Activated CD4-positive, CD25-positive, alpha-beta regulatory T cell (primary cell): ENCODE measurements around the gene TAX1BP3.

Experiments used
- DNase-seq, 4 experiments: peaks; one replicate each; lab custom pipeline; 2025; lab: John Stamatoyannopoulos, UW

The TAX1BP3 gene

GRCh38 chr17:3626831-3627768 is 41.3 kb downstream of the TAX1BP3 start:
- no peak for DNase-seq

- DNase-seq = no peak
Measured at GRCh38 chr17:3622977-3623594, 45.3 kb downstream of the TAX1BP3 start.

GRCh38 chr17:3621146-3621720 is 47.1 kb downstream of the TAX1BP3 start:
- no peak for DNase-seq

GRCh38 chr17:3615160-3615870 is 53.1 kb downstream of the TAX1BP3 start:
- DNase-seq = no peak

- no peak for DNase-seq
Measured at GRCh38 chr17:3613124-3613523, 55.3 kb downstream of the TAX1BP3 start.
